SU-DHL-6 (cell line): ENCODE measurements around the gene RASA1.
A peak's percentile ranks its signal among the peaks of the same experiment; 100 is the strongest.

Experiments used
- H2AFZ ChIP-seq: fragments of 200-600 bp; sonication (generic); 2 replicates; pipeline ENCODE4 v1.6.1; 2014; ENCODE audit warnings: low read depth, mild to moderate bottlenecking, moderate library complexity, mixed read lengths, antibody characterized with exemption, low read length; ENCODE audit not compliant: severe bottlenecking
- H3F3A ChIP-seq: fragments of 200-600 bp; shearing (Covaris generic); 2 replicates; pipeline ENCODE4 v1.6.0; 2016; ENCODE audit warnings: antibody characterized with exemption, mild to moderate bottlenecking; ENCODE audit not compliant: insufficient read depth
- H3K27ac ChIP-seq: fragments of 200-600 bp; sonication (generic); 2 replicates; pipeline ENCODE4 v1.5.1; 2016; ENCODE audit warnings: low read depth, mild to moderate bottlenecking, low read length, moderate library complexity, mixed read lengths
- H3K27me3 ChIP-seq: fragments of 200-600 bp; sonication (generic), shearing (Covaris generic); 2 replicates; pipeline ENCODE4 v1.6.0; 2014; ENCODE audit warnings: mild to moderate bottlenecking, low read length
- H3K36me3 ChIP-seq: fragments of 200-600 bp; sonication (generic); 2 replicates; pipeline ENCODE4 v1.6.1; 2014; ENCODE audit warnings: mild to moderate bottlenecking, low read length, mixed read lengths
- H3K4me2 ChIP-seq: fragments of 300-600, 200-600 bp; shearing (Covaris generic), sonication (generic); 2 replicates; pipeline ENCODE4 v1.6.0; 2014; ENCODE audit warnings: low read length, low read depth, mild to moderate bottlenecking; ENCODE audit not compliant: poor library complexity, severe bottlenecking
- H3K4me3 ChIP-seq: fragments of 200-600 bp; sonication (generic); 2 replicates; pipeline ENCODE4 v1.5.1; 2014; ENCODE audit warnings: antibody characterized with exemption, low read length, mild to moderate bottlenecking, mixed read lengths; ENCODE audit not compliant: insufficient read depth, poor library complexity, severe bottlenecking
- H3K79me2 ChIP-seq: fragments of 200-600 bp; sonication (generic); 2 replicates; pipeline ENCODE4 v1.6.1; 2014; ENCODE audit warnings: mild to moderate bottlenecking, low read length, moderate library complexity; ENCODE audit not compliant: insufficient read depth
- H3K9ac ChIP-seq: fragments of 200-600 bp; sonication (generic); 2 replicates; pipeline ENCODE4 v1.7.0; 2014; ENCODE audit warnings: mild to moderate bottlenecking, low read length
- H3K9me2 ChIP-seq: fragments of 200-600 bp; sonication (generic); replicated peaks from 2 replicates; pipeline ENCODE4 v1.6.1; 2014; ENCODE audit warnings: low read length; ENCODE audit not compliant: insufficient read depth
- H3K9me3 ChIP-seq: fragments of 200-600 bp; sonication (generic); 2 replicates; pipeline ENCODE4 v1.6.1; 2014; ENCODE audit warnings: low read length, mixed read lengths; ENCODE audit not compliant: insufficient read depth
- H4K20me1 ChIP-seq: fragments of 200-600 bp; sonication (generic); 2 replicates; pipeline ENCODE4 v1.6.1; 2014; ENCODE audit warnings: low read depth, mild to moderate bottlenecking, antibody characterized with exemption, low read length, moderate library complexity, mixed read lengths
- EZH2phosphoT487 ChIP-seq: fragments of 200-600 bp; sonication (generic), shearing (Covaris generic); conservative IDR thresholded peaks from 2 replicates; pipeline ENCODE4 v1.6.1; 2018; ENCODE audit warnings: mild to moderate bottlenecking, antibody characterized with exemption, low read length, moderate library complexity, mixed read lengths
- TF ChIP-seq, protein P1 (sequence below): fragments of 200-600 bp; sonication (generic); IDR thresholded peaks from one replicate; pipeline ENCODE4 v1.5.1; 2017; ENCODE audit warnings: antibody characterized with exemption, mild to moderate bottlenecking, low read length, moderate library complexity; ENCODE audit not compliant: insufficient read depth, poor library complexity, severe bottlenecking

The RASA1 gene

DNA sequence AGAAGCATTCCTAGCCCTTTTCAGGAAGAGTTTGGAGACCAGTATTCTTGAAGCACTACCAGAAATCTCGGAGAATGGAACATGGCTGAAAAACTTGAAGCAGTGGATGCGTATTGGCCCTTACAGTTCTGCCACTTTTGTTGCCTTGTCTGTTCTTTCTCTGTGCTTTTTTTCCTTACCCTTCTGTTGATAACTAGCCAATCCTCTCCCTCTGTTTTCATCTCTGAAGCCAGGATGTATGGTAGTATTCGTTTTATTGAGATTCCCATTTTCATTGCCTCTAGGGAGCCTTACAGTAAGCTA, 145.6 kb downstream of the RASA1 start:
- Histone ChIP-seq H4K20me1 (peaks cover 11% of the 10 kb centered on the region; the same call in 1 of the 2 replicates), H3K9me2 (no peaks in the 10 kb centered on the region), H3K79me2 (peaks cover 32% of the 10 kb centered on the region), H3K27ac (no peak overlapping the region), H3F3A (no peaks in the 10 kb centered on the region), H3K4me2 (peak overlapping the region; percentile 59), H3K9me3 (no peaks in the 10 kb centered on the region), H2AFZ (peak overlapping the region; percentile 81), H3K4me3 (peak overlapping the region; percentile 92), H3K9ac (peak overlapping the region; percentile 86), H3K27me3 (no peaks in the 10 kb centered on the region), H3K36me3 (peaks cover 31% of the 10 kb centered on the region)
- no peak for TF ChIP-seq EZH2phosphoT487
- TF ChIP-seq, protein P1, sequence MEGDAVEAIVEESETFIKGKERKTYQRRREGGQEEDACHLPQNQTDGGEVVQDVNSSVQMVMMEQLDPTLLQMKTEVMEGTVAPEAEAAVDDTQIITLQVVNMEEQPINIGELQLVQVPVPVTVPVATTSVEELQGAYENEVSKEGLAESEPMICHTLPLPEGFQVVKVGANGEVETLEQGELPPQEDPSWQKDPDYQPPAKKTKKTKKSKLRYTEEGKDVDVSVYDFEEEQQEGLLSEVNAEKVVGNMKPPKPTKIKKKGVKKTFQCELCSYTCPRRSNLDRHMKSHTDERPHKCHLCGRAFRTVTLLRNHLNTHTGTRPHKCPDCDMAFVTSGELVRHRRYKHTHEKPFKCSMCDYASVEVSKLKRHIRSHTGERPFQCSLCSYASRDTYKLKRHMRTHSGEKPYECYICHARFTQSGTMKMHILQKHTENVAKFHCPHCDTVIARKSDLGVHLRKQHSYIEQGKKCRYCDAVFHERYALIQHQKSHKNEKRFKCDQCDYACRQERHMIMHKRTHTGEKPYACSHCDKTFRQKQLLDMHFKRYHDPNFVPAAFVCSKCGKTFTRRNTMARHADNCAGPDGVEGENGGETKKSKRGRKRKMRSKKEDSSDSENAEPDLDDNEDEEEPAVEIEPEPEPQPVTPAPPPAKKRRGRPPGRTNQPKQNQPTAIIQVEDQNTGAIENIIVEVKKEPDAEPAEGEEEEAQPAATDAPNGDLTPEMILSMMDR = no peak

DNA sequence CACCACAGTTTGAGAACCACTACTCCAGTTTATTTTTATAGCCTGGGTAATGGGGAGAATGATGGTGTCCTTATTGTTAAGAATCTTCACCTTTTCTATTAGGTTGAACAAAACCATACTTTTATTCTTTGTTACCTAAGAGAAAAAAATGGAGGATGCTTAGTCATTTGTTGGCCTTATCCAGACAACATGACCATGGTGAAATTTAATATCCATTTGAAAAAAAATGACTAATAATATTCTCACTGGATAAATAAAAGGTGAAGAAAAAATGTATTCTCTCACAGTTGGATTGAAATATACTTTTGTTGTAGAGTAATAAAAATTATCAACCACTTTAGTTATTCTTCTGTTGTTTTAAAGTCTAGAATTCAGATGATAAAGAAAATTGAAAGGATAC, 150.8 kb downstream of the RASA1 start:
- no peak overlapping the region for H3K4me3 ChIP-seq
- H3K9me2 ChIP-seq = no peaks in the 10 kb centered on the region
- H2AFZ ChIP-seq = no peak overlapping the region
- H3K27ac ChIP-seq = no peak overlapping the region
- H3F3A ChIP-seq = no peaks in the 10 kb centered on the region
- no peaks in the 10 kb centered on the region for H3K36me3 ChIP-seq
- H4K20me1 ChIP-seq = no peaks in the 10 kb centered on the region
- no peak for TF ChIP-seq EZH2phosphoT487
- TF ChIP-seq, protein P1 = no peak
- H3K4me2 ChIP-seq = no peak overlapping the region
- no peaks in the 10 kb centered on the region for H3K27me3 ChIP-seq
- no peaks in the 10 kb centered on the region for H3K9me3 ChIP-seq
- no peaks in the 10 kb centered on the region for H3K79me2 ChIP-seq
- no peak overlapping the region for H3K9ac ChIP-seq

DNA sequence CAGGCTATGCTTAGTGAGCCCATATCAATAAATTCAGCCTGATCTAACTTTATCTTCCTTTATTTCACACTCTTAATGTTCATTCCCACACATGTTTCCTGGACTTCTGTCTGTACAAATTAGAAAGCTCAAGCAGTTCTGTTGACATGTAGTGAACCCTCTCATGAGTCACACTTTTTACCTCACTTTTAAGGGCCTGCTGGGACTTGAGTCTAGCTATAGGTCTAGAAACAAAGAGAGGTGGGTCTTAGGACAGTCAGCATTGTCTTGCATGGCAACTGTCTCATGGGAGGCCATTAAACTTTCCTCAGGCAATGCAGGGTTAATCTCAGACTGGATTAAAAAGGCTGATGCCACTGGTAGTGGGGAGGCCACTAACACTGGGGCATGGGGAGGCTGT, 153.6 kb downstream of the RASA1 start:
- H3K4me2 ChIP-seq = no peak overlapping the region
- H3K9me2 ChIP-seq = no peaks in the 10 kb centered on the region
- no peaks in the 10 kb centered on the region for H3K9me3 ChIP-seq
- TF ChIP-seq EZH2phosphoT487 = no peak
- TF ChIP-seq, protein P1 = no peak
- H3K4me3 ChIP-seq = no peak overlapping the region
- no peak overlapping the region for H2AFZ ChIP-seq
- H3K27me3 ChIP-seq = no peaks in the 10 kb centered on the region
- no peaks in the 10 kb centered on the region for H3F3A ChIP-seq
- no peaks in the 10 kb centered on the region for H3K79me2 ChIP-seq
- H3K9ac ChIP-seq = no peak overlapping the region
- H3K36me3 ChIP-seq = no peaks in the 10 kb centered on the region
- H4K20me1 ChIP-seq = no peaks in the 10 kb centered on the region
- H3K27ac ChIP-seq = no peak overlapping the region

DNA sequence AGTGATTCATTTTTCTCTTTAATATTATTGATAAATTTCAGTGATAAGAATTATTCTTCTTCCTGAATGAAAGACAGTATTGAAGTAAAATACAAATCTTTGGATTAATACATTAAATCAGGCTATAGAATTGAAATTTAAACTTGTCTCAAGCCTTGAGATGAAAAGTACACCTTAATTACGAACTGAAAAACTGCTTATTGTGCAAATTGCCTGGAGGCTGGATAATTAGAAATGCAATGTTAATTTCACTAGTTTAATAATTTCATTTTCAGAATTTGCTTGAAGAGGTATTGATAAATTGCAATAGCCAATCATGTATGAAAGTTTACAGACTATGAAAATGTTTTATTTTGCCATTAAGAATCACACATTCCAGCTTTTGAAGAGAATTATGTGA, 156.1 kb downstream of the RASA1 start:
- no peaks in the 10 kb centered on the region for H3K9me2 ChIP-seq
- H3K9me3 ChIP-seq = no peaks in the 10 kb centered on the region
- H3F3A ChIP-seq = no peaks in the 10 kb centered on the region
- H3K4me2 ChIP-seq = no peak overlapping the region
- no peak overlapping the region for H2AFZ ChIP-seq
- H4K20me1 ChIP-seq = no peaks in the 10 kb centered on the region
- no peaks in the 10 kb centered on the region for H3K79me2 ChIP-seq
- H3K27me3 ChIP-seq = no peaks in the 10 kb centered on the region
- no peak overlapping the region for H3K9ac ChIP-seq
- no peak for TF ChIP-seq EZH2phosphoT487
- TF ChIP-seq, protein P1 = no peak
- H3K36me3 ChIP-seq = no peaks in the 10 kb centered on the region
- no peak overlapping the region for H3K27ac ChIP-seq
- no peak overlapping the region for H3K4me3 ChIP-seq
